HUDEP-2 (cell line): ENCODE results near the gene C6orf132.
A peak's percentile ranks its signal among the peaks of the same experiment; 100 is the strongest.
"Not testable (repeated sequence)": the region's sequence is repeated elsewhere in the genome, so short reads cannot be mapped to it uniquely, and the experiment has no call there.

Experiments used
- DNase-seq, 76 experiments: peaks; one replicate each; lab custom pipeline; 2025; ENCODE audit not compliant: unreplicated experiment in 76 of 76; lab: John Stamatoyannopoulos, UW

The C6orf132 gene

DNA sequence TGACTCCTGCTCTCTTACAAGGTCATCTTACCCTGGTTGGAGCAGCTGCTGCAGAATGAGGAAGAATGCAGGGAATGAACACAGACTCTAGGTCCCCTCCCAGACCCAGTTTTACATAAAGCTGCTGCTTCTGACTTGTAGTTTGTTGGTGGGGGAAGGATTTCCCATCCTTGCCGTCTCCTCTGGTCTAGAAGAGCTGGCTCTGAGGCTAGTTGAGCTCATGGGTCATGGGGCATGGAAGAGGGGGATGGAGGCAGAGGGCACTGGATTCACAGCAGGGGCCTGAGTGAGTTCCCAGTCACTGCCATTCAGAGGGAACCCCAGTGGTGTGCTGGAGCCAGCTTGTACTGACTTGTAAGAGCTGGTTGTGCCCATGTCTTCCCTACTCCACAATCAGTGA, 21.6 kb upstream of the C6orf132 start:
- DNase-seq: no peak

DNA sequence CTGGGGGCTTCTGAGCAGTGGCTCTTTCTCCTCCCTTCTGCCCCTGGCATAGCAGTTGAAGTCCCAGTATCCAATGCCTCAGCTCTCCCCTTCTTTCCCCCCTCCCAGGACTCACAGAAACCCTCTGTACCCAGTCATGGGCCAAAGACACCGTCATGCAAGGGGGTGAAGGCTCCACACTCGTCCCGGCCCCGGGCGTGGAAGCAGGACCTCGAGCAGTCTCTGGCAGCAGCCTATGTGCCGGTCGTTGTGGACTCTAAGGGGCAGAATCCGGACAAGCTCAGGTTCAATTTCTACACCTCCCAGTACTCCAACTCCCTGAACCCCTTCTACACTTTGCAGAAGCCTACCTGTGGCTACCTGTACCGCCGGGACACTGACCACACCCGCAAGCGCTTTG, 20.4 kb upstream of the C6orf132 start:
- DNase-seq: no peak

DNA sequence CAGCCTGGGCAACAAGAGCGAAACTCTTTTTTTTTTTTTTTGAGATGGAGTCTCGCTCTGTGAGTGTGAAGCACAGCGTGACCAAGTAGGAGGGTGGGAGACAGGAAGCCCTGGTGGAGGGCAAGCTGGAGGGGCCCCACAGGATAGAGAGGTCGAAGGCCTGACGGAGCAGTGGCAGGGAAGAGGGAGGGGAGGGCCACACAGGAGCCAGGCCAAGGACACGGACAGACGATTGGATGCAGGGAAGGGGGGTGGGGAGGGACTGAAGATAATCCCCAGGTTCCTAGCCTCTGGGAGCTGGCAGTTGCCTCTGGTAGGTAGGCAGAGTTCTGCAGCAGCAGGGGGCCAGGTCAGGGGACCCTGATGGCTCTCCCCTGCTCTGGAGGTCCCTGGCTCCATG, 20.0 kb upstream of the C6orf132 start:
- no peak for DNase-seq

DNA sequence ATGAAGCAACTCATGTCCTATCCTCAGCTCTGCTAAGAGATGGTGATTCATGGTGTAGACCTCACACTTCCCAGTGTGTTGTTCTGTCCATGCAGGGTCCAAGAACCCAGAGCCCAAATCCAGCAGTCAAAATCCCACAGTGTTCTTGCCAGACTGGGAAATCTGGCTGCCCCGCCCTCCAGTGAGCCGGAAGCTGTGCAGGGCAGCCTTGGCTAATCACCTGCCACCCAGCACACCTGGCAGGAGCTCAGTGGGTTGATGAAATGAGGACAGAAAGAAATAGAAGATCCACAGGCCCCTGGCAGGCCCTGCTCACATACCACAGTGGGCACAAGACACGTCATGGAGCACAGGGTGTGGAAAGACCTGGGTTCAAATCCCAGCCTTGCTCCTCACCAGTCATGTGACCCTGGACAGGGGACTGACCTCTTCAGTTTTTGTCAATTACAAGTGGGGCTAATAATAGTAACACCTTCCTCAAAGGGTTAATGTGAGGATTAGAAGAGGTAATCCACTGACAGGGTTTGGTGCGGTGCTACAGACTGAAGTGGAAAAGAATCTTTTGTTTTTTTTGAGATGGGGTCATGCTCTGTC, 17.1 kb upstream of the C6orf132 start:
- DNase-seq: no peak

DNA sequence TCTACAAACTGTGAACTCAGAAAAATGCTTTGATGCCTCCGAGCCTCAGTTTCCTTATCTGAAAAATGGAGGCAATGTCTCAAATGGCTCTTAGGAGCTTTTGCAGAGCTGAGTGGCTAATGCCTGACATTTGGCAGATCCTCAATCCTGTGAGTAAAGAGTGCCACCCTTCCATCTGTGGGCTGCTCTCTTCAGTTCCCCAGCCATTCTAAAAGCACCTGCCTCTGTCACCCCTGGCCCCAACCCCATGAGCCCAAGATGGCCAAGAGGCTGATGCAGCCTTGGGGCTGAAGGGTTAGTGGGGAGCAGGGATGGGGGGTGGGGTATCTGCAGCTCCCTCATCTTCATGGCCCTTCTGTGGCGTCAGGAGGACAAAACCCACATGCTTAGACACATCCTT, 16.2 kb upstream of the C6orf132 start:
- DNase-seq: no peak

DNA sequence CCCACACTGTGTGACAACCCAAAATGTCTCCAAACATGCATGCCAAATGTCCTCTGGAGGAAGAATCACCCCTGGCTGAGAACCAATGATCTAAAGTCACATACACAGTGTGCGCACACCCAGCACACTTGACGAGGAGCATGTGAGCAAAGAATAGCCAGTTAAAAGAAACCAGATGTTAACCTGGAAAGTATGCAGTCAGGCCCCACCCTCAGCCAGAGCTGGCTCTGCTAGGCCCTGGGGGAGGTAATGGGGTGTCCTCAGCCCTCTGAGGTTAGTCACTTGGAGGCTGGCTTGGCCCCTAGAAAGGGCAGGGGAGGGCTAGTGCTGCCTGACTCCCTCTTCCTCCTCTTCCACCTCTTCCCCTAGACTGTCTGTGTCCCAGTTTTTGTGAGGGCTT, 15.6 kb upstream of the C6orf132 start:
- no peak for DNase-seq

DNA sequence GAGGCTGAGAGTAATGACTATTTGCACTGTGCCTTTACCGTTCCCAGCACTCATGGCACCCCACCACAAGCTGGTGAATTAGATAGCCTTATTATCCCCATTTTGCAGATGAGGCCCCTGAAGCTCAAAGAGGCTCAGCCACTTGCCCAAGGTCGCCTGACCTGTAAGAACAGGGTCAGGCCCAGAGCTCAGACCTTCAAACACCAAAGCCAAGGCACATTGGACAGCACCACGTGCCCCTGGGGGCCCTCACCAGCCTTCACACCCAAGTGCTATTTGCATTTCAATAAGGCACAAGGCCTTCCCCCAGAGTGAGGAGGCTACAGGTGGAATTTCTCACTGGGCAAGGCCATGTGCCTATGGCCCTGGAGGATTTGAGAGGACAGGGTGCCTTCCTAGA, 14.2 kb upstream of the C6orf132 start:
- no peak for DNase-seq

DNA sequence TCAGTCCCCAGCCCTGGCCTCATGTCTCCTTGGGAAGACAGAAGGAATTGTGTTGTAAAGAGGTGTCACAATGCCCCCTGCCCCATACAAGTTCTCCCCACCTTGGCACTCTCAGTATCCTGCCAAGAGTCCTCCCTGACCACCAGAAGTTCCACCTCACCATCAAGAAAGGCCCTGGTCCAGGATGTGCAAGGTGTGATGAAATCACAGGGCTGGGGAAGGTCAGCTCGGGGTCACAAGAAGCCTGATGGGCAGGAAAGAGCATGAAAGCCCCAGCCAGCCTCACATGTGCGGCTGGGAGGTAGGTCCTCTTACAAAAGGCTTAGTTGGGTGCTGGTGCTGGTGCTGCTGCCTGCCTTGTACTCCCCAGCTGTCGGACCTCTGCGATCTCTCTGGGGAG, 12.9 kb upstream of the C6orf132 start:
- DNase-seq: no peak

DNA sequence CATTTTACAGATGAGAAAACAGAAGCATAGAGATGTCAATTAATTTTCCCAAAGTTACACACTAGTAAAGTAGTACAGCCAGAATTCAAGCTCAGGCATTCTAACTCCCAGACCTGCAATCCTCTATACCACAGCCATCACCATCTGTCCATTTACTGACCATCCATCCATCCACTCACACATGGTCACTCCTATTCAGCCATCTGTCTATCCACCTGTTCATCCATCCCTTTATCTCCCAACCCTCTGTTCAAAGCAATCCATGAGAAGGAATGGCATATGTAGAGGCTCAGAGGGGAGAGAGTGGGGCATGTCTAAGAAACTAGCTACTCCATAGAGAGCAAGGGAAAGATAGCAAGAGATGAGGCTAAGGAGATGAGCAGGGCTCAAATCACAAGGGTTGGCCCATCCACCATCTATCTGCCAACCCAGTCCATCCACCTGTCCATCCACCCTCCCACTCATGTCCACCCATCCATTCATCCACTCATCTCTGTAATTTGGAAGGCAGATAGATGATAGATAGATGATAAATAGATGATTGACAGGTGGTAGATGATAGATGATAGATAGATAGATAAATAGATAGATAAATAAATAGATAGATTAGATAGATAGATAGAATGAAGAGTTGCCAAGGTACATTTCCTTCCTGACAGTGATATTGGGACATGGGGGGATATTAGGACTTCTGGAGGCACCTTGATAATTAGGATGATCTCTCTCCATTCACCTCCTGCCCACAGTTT, 12.2 kb upstream of the C6orf132 start:
- DNase-seq: no peak

DNA sequence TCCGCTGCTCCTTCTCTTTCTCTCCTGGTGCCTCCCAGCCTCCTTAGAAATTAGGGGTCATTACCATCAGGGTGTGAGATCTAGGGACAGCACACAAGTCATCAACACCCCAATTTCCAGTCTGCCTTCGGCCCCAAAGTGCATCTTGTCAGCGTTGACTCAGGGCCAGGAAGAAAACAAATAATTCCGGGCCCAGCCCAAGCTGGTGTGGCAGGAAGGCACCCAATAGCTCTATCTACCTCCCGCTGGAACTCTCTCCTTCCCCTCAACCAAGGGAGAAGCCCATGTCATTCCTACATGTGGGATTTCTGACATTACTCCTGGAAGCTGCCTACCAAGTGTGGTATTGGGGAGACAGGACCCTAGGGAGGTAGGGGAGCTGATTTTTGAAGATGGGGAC, 11.5 kb upstream of the C6orf132 start:
- DNase-seq: no peak

DNA sequence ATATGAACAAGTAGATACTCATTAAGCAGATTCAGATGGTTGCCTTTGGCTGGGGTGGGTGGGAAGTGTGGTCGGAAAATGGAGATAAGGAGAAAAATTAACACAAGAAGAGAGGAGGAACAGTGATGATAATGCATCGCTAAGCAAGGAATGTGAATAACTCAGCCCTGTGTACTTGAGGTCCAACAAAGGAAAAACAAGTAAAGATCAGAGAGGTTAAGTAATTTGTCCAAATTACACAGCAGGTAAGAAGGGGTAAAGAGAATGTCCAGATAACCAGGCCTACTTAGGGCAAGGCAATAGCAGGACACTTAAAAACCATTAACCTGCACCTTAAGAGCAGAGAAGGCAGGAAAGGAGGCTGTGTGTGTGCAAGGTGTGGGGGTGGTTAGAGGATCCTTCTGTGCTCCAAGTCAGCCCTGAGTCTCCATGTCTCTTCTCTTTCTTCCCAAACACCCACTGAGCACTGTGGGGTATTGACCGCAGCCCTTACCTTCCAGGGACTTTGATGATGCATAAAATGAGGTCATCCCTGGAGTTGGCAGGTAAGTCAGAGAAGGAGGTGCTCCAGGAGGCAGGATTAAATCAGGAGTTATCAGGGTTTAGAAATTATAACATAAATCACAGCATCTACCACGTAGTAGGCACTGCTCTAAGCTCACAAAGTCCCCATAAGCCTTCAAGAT, 10.3 kb upstream of the C6orf132 start:
- DNase-seq: not testable (repeated sequence)

DNA sequence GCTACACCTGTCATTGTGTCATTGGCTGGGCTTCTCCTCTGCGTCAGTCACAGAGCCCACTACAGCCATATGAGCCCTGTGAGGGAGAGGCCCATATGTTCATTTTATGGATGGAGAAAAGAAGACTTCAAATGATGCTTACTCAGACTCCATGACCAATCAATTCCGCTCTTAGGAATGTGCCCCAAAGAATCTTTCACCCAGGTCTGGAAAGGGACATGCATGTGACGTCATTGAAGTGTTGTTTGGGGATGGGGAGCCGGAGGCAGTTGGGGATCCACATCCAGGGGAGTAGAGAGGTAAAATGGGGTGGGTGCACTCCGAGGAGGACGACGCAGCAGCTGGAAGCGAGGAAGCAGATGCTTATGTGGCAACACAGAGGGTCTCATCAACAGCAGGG, 9.6 kb upstream of the C6orf132 start:
- no peak for DNase-seq

DNA sequence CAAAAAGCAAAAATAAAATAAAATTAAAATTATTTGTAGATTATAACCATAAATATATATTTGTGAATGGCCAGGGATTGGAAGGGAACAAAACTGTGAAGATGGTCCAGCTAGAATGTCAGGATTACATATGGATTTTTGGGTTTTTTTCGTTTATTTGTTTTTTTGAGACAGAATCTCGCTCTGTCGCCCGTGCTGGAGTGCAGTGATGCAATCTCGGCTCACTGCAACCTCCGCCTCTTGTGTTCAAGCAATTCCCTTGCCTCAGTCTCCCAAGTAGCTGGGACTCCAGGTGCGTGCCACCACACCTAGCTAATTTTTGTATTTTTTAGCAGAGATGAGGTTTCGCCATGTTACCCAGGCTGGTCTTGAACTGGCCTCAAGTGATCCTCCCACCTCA, 7.8 kb upstream of the C6orf132 start:
- DNase-seq: no peak

DNA sequence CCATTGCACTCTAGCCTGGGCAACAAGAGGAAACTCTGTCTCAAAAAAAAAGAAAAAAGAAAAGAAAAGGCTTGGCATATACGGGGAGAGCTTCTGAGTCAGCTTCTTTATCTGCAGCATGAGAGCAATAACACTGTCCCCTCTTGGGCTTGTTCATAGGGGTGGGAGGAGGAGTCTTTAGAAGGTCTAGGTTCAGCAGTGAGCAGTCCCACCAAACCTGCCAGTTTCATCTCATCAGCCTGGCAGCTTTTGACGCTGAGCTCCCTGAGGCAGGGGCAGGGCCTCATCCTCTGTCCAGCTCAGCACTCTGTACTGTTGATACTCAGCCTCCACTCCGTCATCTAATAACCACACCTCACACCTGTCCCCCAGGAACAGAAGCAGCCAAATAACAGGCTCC, 5.6 kb upstream of the C6orf132 start:
- peak in 4 of 76 experiments; percentile 18 to 31 (median 25) for DNase-seq

DNA sequence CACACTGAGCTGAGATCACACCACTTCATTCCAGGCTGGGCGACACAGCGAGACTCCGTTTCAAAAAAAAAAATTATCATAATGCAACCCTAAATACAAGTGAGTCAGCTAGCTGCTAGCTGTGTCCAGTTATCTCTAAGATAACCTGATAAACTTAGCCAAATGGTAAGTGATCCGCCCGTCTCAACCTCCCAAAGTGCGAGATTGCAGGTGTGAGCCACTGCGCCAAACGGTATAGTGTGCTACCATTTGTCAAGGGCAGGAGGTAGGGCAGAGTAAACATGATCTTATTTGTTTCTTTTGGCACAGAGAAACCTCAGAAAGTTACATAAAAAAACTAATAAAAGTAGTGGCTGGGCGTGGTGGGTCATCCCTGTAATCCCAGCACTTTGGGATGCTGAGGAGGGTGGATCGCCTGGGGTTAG, 4.7 kb upstream of the C6orf132 start:
- no peak for DNase-seq

DNA sequence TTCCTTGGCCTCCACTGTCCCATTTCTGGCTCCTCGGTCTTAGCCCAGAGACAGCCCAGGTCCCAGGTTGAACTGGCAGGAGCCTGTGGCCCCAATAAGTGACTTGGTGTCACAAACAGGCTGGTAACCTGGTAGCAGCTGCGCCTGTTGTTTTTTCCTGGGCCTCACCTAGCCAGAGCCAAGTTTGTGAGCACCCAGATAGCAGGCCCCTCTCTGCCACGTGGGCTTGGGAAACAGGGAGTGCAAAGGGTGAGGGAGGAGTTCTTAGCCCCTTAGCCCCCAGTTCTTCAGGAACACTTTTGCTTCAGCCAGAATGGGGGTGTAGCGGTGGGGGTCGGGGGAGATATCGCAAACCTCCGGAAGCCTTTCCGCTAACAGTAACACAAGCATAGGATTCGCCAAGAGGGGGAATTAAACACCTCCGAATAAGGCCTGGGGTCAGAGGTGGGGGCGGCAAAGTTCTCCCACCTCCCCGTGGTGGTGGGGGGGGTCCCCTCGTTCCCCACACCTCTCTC, 760 bp downstream of the C6orf132 start:
- DNase-seq: no peak

DNA sequence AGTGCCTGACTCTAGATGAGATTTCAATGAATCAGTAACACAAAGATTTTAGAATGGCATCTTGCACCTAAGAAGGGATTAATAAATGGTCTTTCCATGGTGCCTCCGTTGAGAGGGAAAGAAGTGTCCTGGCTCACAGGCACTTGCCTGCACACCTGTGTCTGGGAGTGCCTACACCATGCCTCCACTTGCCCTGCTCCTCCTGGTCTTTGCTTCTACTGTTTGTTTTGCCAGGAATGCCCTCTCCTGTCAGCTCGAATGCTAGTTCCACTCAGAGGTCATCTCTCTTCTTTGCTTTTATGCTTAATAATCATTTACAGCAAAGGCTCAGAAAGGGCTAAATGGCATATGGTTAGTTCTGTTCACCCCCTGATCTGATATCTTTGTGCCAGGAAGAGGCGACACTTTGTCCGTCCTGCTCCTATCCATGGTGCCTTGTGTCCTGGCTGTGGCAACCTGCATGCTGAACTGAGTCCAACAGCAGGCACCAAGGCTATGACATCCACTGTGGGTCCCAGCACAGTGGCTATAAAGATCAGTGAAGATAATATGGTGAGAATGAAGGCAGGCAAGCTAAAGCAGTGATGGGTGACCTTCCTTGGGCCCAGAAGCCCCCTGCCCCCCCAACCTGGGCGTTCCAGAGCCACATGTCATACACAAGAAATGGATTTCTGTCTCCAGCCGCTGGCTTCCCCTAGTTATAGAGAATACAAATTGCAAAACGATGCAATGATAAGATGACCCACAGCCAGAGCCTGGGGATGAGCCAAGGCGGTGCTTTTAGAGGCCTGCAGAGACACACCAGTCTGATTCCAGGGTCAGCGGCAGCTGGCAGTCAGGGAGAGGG, 1.4 kb downstream of the C6orf132 start:
- peak in 6 of 76 experiments; percentile 14 to 23 (median 18) for DNase-seq

DNA sequence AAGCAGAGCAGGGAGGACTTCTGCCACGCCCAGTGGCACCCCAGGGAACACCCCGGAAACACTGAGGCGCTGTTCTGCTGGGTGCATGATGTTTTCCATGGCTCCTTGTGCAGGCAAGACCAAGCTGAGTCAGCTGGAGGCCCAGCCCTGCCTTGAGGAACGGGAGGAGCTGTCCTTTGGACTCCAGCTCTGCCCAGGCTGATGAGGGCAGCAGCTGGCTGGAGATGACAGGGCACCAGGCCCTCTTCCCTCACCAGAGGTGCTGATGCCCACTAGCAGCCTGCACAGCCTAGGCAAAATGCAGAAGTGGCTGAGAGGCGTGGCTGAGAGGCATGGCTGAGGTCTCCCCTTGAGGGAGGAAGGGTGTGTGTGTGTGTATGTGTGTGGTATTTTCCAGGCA, 2.4 kb downstream of the C6orf132 start:
- peak in 36 of 76 experiments; percentile 9 to 59 (median 38) for DNase-seq

DNA sequence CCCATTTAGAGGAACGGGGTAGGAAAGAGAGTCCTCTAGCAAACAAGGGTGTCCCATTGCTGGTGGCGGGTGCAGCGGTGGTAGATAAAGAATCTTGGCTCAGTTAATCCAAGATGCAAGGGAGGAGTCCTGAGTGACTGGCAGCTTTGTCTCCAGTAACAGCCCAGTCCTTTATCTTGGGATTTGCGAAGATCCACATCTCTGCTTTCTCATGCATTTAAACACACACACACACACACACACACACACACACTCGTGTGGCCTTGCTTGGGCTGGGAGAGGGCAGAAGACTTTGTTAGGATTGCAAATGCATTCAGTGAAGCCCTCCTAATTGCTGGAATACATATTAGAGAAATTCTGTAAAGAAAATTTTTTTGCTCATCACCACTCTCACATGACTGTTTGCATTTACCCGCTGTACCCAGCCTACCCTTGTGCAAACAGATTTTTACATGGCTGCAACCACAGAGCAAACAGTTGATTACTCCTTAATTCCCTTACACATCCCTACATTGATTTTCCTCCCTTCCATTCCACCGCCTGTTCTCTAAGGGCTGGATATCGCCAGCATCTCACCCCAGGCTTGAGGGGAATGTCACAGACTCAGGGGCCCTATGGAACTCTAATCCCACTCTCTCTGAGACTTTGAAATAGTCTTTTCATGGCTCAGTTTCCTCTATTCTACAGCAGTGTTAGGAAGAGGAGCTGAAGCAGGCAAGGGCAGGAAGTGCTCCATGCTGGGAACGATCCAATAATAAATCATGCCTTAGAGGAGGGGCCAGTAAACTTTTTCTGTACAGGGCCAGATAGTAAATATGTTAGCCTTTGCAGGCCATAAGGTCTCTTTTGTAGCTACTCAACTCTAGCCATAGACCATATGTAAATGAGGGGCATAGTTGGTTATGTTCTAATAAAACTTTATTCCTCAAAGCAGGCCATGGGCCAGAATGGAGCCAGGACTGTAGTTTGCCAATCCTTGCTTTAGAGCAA, 3.5 kb downstream of the C6orf132 start:
- DNase-seq: peak in 55 of 76 experiments; percentile 21 to 79 (median 46)

DNA sequence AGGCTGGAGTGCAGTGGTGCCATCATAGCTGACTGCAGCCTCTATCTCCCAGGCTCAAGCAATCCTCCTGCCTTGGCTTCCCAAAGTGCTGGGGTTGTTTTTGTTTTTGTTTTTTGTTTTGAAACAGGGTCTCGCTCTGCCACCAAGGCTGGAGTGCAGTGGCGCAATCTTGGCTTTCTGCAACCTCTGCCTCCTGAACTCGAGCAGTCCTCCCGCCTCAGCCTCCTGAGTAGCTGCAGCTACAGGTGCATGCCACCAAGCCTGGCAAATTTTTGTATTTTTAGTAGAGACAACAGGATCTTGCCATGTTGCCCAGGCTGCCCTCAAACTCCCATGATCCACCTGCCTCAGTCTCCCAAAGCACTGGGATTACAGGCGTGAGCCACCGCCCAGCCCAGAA, 4.2 kb downstream of the C6orf132 start:
- DNase-seq: no peak
